OCI-LY1 (cell line): Measurements from ENCODE around the gene NEK6.

Source experiments
- EZH2 ChIP-seq: fragments of 200-600 bp; sonication (generic), shearing (Covaris generic); IDR thresholded peaks from 2 replicates; pipeline ENCODE4 v1.8.0; 2017; ENCODE audit warnings: borderline replicate concordance, mixed run types, mild to moderate bottlenecking, antibody characterized with exemption, low read length, moderate library complexity, mixed read lengths
- TF ChIP-seq, protein P1 (sequence below): fragments of 200-600 bp; sonication (generic), shearing (Covaris generic); IDR thresholded peaks from 2 replicates; pipeline ENCODE4 v1.5.1; 2017; ENCODE audit warnings: mild to moderate bottlenecking, antibody characterized with exemption, low read length, moderate library complexity, mixed read lengths

- TF ChIP-seq, protein P1, sequence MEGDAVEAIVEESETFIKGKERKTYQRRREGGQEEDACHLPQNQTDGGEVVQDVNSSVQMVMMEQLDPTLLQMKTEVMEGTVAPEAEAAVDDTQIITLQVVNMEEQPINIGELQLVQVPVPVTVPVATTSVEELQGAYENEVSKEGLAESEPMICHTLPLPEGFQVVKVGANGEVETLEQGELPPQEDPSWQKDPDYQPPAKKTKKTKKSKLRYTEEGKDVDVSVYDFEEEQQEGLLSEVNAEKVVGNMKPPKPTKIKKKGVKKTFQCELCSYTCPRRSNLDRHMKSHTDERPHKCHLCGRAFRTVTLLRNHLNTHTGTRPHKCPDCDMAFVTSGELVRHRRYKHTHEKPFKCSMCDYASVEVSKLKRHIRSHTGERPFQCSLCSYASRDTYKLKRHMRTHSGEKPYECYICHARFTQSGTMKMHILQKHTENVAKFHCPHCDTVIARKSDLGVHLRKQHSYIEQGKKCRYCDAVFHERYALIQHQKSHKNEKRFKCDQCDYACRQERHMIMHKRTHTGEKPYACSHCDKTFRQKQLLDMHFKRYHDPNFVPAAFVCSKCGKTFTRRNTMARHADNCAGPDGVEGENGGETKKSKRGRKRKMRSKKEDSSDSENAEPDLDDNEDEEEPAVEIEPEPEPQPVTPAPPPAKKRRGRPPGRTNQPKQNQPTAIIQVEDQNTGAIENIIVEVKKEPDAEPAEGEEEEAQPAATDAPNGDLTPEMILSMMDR, result no peak
- TF ChIP-seq EZH2, result no peak
Observed at GRCh38 chr9:124350494-124351263, 92.9 kb downstream of the NEK6 start.
